GM10248 (cell line): ENCODE data around the gene OCSTAMP.

Source experiments
- CTCF ChIA-PET: fragments of 300-600 bp; sonication (Branson Sonifier 250); formaldehyde crosslinking; extraction: SDS; loops from one replicate; lab custom pipeline; 2021; ENCODE audit warnings: antibody characterized with exemption; lab: Yijun Ruan, JAX
- POLR2A ChIA-PET: fragments of 350-650 bp; sonication (Branson Sonifier 250); formaldehyde crosslinking; extraction: SDS; loops from one replicate; lab custom pipeline; 2020; ENCODE audit warnings: antibody characterized with exemption; lab: Yijun Ruan, JAX
- DNase-seq: peaks from one replicate; pipeline ENCODE4 v3.0.0; 2012; ENCODE audit errors: extremely low spot score
- CTCF ChIP-seq: IDR thresholded peaks from 2 replicates; pipeline ENCODE4 v1.5.1; 2012; ENCODE audit warnings: mild to moderate bottlenecking, low read depth; ENCODE audit errors: extremely low read depth, missing control alignments, control extremely low read depth

Gene OCSTAMP

GRCh38 chr20:46551522-46552381 lies 1.3 kb upstream of the OCSTAMP start:
- POLR2A ChIA-PET: interaction anchor here (0.6 kb wide), 1 partner anchor 348 kb away, joined by 3 read pairs; no protein-coding TSS in a partner anchor

GRCh38 chr20:46549188-46549972 lies 1.1 kb downstream of the OCSTAMP start:
- DNase-seq: no peak
- no peak for TF ChIP-seq CTCF
- ChIA-PET POLR2A (no interaction called here), CTCF (interaction anchor here (1.0 to 7.7 kb wide), 9 partner anchors 9 to 140 kb away, joined by 3 to 55 read pairs (median 7); partner anchors contain the start of gene TP53RK)

More at GRCh38 chr20:46551522-46552381, 1.3 kb upstream of the OCSTAMP start:
- CTCF ChIA-PET: interaction anchor here (1.5 to 7.7 kb wide), 5 partner anchors 8 to 128 kb away, joined by 5 to 55 read pairs (median 13); no protein-coding TSS in a partner anchor
- DNase-seq: no peak
- TF ChIP-seq CTCF: no peak

- no peak for DNase-seq
- POLR2A ChIA-PET: no interaction called here
- CTCF ChIA-PET: interaction anchor here (1.0 to 7.7 kb wide), 5 partner anchors 9 to 140 kb away, joined by 4 to 55 read pairs (median 5); partner anchors contain the start of gene TP53RK
- TF ChIP-seq CTCF: no peak
Measured at GRCh38 chr20:46548688-46549087, 1.8 kb downstream of the OCSTAMP start.

- ChIA-PET CTCF (interaction anchor here (1.0 to 7.7 kb wide), 3 partner anchors 8 to 132 kb away, joined by 4 to 55 read pairs (median 4); no protein-coding TSS in a partner anchor), POLR2A (no interaction called here)
- no peak for TF ChIP-seq CTCF
Measured at GRCh38 chr20:46547995-46548394, 2.5 kb downstream of the OCSTAMP start.

GRCh38 chr20:46546936-46547335 lies 3.5 kb downstream of the OCSTAMP start:
- no peak for DNase-seq
- no peak for TF ChIP-seq CTCF
- CTCF ChIA-PET: interaction anchor here (1.3 kb wide), 1 partner anchor 18 kb away, joined by 4 read pairs; no protein-coding TSS in a partner anchor
- POLR2A ChIA-PET: no interaction called here

More at GRCh38 chr20:46547995-46548394, 2.5 kb downstream of the OCSTAMP start:
- DNase-seq: no peak

GRCh38 chr20:46546298-46546697 lies 4.2 kb downstream of the OCSTAMP start:
- ChIA-PET POLR2A (no interaction called here), CTCF (interaction anchor here (1.3 kb wide), 1 partner anchor 18 kb away, joined by 4 read pairs; no protein-coding TSS in a partner anchor)
- TF ChIP-seq CTCF: no peak
- DNase-seq: no peak
